Nephron (organoid): Measurements from ENCODE around the gene TRAPPC10.

Experiments used
- H3K27ac Mint-ChIP-seq, 3 experiments: 2 replicates each; pipeline ENCODE4 v1.8.0; 2020; ENCODE audit warnings: mixed read lengths in 3 of 3, mild to moderate bottlenecking in 2 of 3, moderate library complexity in 1 of 3
- H3K27me3 Mint-ChIP-seq: 2 replicates; pipeline ENCODE4 v1.8.0; 2021; ENCODE audit warnings: low read depth, mild to moderate bottlenecking, moderate library complexity, mixed read lengths
- H3K36me3 Mint-ChIP-seq: 2 replicates; pipeline ENCODE4 v1.8.0; 2020; ENCODE audit warnings: low read depth, mixed read lengths
- H3K4me1 Mint-ChIP-seq: 2 replicates; pipeline ENCODE4 v1.8.0; 2020; ENCODE audit warnings: mixed read lengths
- H3K4me3 Mint-ChIP-seq, 3 experiments: 2 replicates each; pipeline ENCODE4 v1.8.0; 2020; ENCODE audit warnings: mild to moderate bottlenecking in 3 of 3, mixed read lengths in 3 of 3, moderate library complexity in 2 of 3
- H3K9me3 Mint-ChIP-seq: 2 replicates; pipeline ENCODE4 v1.8.0; 2020; ENCODE audit warnings: mixed read lengths
- CTCF ChIP-seq, 3 experiments: fragments of 200-600 bp; sonication (generic); IDR thresholded peaks; one replicate each; pipeline ENCODE4 v1.5.0; 2021; ENCODE audit warnings: antibody characterized with exemption in 3 of 3; ENCODE audit not compliant: unreplicated experiment in 3 of 3

TRAPPC10 gene

GRCh38 chr21:44063151-44063912 lies 51.2 kb downstream of the TRAPPC10 start:
- H3K4me3 Mint-ChIP-seq = no peak overlapping the region
- peaks cover 5% of the 10 kb centered on the region for H3K4me1 Mint-ChIP-seq
- peaks cover 4% of the 10 kb centered on the region for H3K27me3 Mint-ChIP-seq
- TF ChIP-seq CTCF (IDR thresholded peaks at IDR 0.05; ENCODE audit: unreplicated experiment in 3 of 3) = no peak
- peaks cover 35% of the 10 kb centered on the region for H3K36me3 Mint-ChIP-seq
- H3K9me3 Mint-ChIP-seq = no peaks in the 10 kb centered on the region
- H3K27ac Mint-ChIP-seq = peak overlapping the region in 1 of 3 experiments; percentile 41

GRCh38 chr21:44064852-44065403 lies 52.8 kb downstream of the TRAPPC10 start:
- no peaks in the 10 kb centered on the region for H3K9me3 Mint-ChIP-seq
- no peak overlapping the region for H3K27ac Mint-ChIP-seq
- H3K36me3 Mint-ChIP-seq = peaks cover 25% of the 10 kb centered on the region
- H3K27me3 Mint-ChIP-seq = peaks cover 4% of the 10 kb centered on the region
- H3K4me3 Mint-ChIP-seq = no peak overlapping the region
- TF ChIP-seq CTCF (IDR thresholded peaks at IDR 0.05; ENCODE audit: unreplicated experiment in 3 of 3) = no peak
- H3K4me1 Mint-ChIP-seq = peaks cover 5% of the 10 kb centered on the region

- H3K4me1 Mint-ChIP-seq = peaks cover 5% of the 10 kb centered on the region
- H3K4me3 Mint-ChIP-seq = no peak overlapping the region
- no peak for TF ChIP-seq CTCF (IDR thresholded peaks at IDR 0.05; ENCODE audit: unreplicated experiment in 3 of 3)
- H3K27me3 Mint-ChIP-seq = peaks cover 4% of the 10 kb centered on the region
- peak overlapping the region in 1 of 3 experiments; percentile 45 for H3K27ac Mint-ChIP-seq
- no peaks in the 10 kb centered on the region for H3K9me3 Mint-ChIP-seq
- peaks cover 25% of the 10 kb centered on the region for H3K36me3 Mint-ChIP-seq
Observed at GRCh38 chr21:44065428-44065827, 53.3 kb downstream of the TRAPPC10 start.

GRCh38 chr21:44066116-44066515 lies 54.0 kb downstream of the TRAPPC10 start:
- Mint-ChIP-seq H3K36me3 (peaks cover 26% of the 10 kb centered on the region), H3K4me3 (no peak overlapping the region), H3K27ac (peak overlapping the region in 1 of 3 experiments; percentile 45), H3K4me1 (peaks cover 5% of the 10 kb centered on the region), H3K27me3 (peaks cover 4% of the 10 kb centered on the region), H3K9me3 (no peaks in the 10 kb centered on the region)
- no peak for TF ChIP-seq CTCF (IDR thresholded peaks at IDR 0.05; ENCODE audit: unreplicated experiment in 3 of 3)

- TF ChIP-seq CTCF (IDR thresholded peaks at IDR 0.05; ENCODE audit: unreplicated experiment in 3 of 3) = no peak
- H3K36me3 Mint-ChIP-seq = peaks cover 30% of the 10 kb centered on the region
- no peak overlapping the region for H3K4me3 Mint-ChIP-seq
- H3K27me3 Mint-ChIP-seq = peaks cover 4% of the 10 kb centered on the region
- peaks cover 5% of the 10 kb centered on the region for H3K4me1 Mint-ChIP-seq
- H3K9me3 Mint-ChIP-seq = no peaks in the 10 kb centered on the region
- H3K27ac Mint-ChIP-seq = peak overlapping the region in 2 of 3 experiments; percentile 22 to 60
Observed at GRCh38 chr21:44067011-44067839, 55.1 kb downstream of the TRAPPC10 start.
